Central memory CD4-positive, alpha-beta T cell (primary cell): ENCODE measurements around the gene ZBTB43.

Experiments used
- DNase-seq: peaks from one replicate; pipeline ENCODE4 v3.0.0; 2022

Gene ZBTB43

GRCh38 chr9:126860077-126860756 is 55.4 kb downstream of the ZBTB43 start, which contains the start of gene ZBTB34:
TSS of gene ZBTB34 (plus strand) at chr9:126860639. CDS start at chr9:126879400, 18,761 bp downstream.
- peak; percentile 72 for DNase-seq

GRCh38 chr9:126860757-126861466 is 56.1 kb downstream of the ZBTB43 start:
- peak; percentile 9 for DNase-seq

- DNase-seq, result no peak
These were observed 56.9 kb downstream of the ZBTB43 start for GRCh38 chr9:126861707-126862103.

GRCh38 chr9:126862104-126862761 is 57.4 kb downstream of the ZBTB43 start:
- DNase-seq, result no peak

GRCh38 chr9:126864771-126865170 is 59.9 kb downstream of the ZBTB43 start:
- no peak for DNase-seq

- no peak for DNase-seq
These were observed 64.5 kb downstream of the ZBTB43 start for GRCh38 chr9:126869368-126869767.

GRCh38 chr9:126872516-126872915 is 67.7 kb downstream of the ZBTB43 start:
- no peak for DNase-seq

- DNase-seq, result no peak
These were observed 69.9 kb downstream of the ZBTB43 start for GRCh38 chr9:126874546-126875314.

- DNase-seq, result no peak
These were observed 71.1 kb downstream of the ZBTB43 start for GRCh38 chr9:126875756-126876510.

GRCh38 chr9:126876531-126876930 is 71.7 kb downstream of the ZBTB43 start:
- no peak for DNase-seq

- peak; percentile 5 for DNase-seq
These were observed 72.6 kb downstream of the ZBTB43 start for GRCh38 chr9:126877418-126877817.

- no peak for DNase-seq
These were observed 74.4 kb downstream of the ZBTB43 start for GRCh38 chr9:126879288-126879687.

- no peak for DNase-seq
These were observed 75.5 kb downstream of the ZBTB43 start for GRCh38 chr9:126880226-126880946.

- no peak for DNase-seq
These were observed 76.1 kb downstream of the ZBTB43 start for GRCh38 chr9:126880947-126881332.

GRCh38 chr9:126882746-126883145 is 77.9 kb downstream of the ZBTB43 start:
- DNase-seq, result no peak

- no peak for DNase-seq
These were observed 78.8 kb downstream of the ZBTB43 start for GRCh38 chr9:126883636-126884035.

- DNase-seq, result no peak
These were observed 80.3 kb downstream of the ZBTB43 start for GRCh38 chr9:126885131-126885641.

GRCh38 chr9:126886034-126886822 is 81.4 kb downstream of the ZBTB43 start:
- no peak for DNase-seq

- DNase-seq, result no peak
These were observed 82.1 kb downstream of the ZBTB43 start for GRCh38 chr9:126886897-126887296.
